SK-N-SH treated with all-trans-retinoic acid at 6 μM for 48 hours (cell line): ENCODE measurements around the gene FARP1.

ENCODE experiments used
- ESRRG ChIP-seq: fragments of 250-450 bp; sonication (Bioruptor Pico); IDR thresholded peaks from 2 replicates; pipeline ENCODE4 v1.6.1; 2021; ENCODE audit warnings: mild to moderate bottlenecking
- RARB ChIP-seq: fragments of 250-450 bp; sonication (Bioruptor Pico); IDR thresholded peaks from 2 replicates; pipeline ENCODE4 v1.8.0; 2021; ENCODE audit warnings: mild to moderate bottlenecking, moderate library complexity
- ZNF8 ChIP-seq: fragments of 450-650 bp; formaldehyde crosslinking; IDR thresholded peaks from 2 replicates; pipeline ENCODE4 v1.5.0; 2020; ENCODE audit warnings: mild to moderate bottlenecking, moderate library complexity
- TF ChIP-seq, protein P1 (sequence below): fragments of 250-450 bp; sonication (Bioruptor Pico); IDR thresholded peaks from 2 replicates; pipeline ENCODE4 v1.8.0; 2020; ENCODE audit warnings: mild to moderate bottlenecking, moderate library complexity, borderline replicate concordance
- TF ChIP-seq, protein P2 (sequence below): fragments of 250-450 bp; sonication (Bioruptor Pico); IDR thresholded peaks from 2 replicates; pipeline ENCODE4 v1.5.0; 2020; ENCODE audit warnings: mild to moderate bottlenecking, moderate library complexity

DNA sequence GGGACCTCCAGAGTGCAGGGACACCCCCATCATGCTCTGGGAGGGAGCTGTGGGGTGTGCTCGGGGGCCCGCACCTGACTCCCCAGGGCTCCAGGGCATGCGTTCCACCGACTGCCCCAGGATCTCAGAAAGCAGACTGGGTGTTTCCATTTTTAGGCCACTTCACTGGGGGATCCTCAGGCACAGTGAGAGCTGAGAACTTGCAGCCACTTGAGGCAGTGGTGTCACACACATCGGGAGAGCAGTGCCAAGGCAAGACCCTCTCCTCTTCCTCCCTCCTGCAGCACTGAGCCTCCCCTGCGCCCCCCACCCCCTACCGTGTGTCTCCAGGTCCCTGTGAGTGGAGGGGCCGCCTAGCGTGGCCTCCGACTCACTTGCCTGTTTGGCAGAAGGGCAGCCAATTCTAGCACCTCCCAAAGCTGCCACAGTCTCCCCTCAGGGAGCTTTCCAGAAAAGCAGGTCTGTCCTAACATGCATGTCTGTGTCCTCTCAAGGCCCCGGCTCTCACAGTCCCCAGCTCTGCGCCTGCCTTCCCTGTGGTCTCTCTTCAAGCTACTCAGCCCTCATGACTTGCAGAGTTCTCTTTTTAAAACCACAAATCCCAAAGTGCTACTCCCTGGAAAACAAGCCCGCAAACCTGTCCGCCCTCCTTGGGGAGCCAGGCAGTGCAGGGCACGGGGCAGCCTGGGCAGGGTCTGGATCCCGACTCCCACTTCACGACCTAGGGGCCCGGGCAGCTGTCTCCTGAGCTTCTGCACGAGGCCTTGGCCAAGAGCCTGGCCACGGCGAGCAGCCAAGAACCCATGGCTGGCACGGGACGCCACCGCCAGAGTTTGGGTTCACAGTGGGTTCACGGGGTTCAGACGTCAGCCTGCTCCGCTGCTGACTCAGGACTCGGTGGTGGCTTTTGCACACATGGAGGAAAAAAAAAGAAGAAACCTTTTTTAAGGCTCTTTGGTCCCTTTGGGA, 339.9 kb downstream of the FARP1 start:
- TF ChIP-seq, protein P1, sequence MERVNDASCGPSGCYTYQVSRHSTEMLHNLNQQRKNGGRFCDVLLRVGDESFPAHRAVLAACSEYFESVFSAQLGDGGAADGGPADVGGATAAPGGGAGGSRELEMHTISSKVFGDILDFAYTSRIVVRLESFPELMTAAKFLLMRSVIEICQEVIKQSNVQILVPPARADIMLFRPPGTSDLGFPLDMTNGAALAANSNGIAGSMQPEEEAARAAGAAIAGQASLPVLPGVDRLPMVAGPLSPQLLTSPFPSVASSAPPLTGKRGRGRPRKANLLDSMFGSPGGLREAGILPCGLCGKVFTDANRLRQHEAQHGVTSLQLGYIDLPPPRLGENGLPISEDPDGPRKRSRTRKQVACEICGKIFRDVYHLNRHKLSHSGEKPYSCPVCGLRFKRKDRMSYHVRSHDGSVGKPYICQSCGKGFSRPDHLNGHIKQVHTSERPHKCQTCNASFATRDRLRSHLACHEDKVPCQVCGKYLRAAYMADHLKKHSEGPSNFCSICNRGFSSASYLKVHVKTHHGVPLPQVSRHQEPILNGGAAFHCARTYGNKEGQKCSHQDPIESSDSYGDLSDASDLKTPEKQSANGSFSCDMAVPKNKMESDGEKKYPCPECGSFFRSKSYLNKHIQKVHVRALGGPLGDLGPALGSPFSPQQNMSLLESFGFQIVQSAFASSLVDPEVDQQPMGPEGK (CRISPR knock-in tag), result no peak
- no peak for TF ChIP-seq ZNF8
- TF ChIP-seq, protein P2, sequence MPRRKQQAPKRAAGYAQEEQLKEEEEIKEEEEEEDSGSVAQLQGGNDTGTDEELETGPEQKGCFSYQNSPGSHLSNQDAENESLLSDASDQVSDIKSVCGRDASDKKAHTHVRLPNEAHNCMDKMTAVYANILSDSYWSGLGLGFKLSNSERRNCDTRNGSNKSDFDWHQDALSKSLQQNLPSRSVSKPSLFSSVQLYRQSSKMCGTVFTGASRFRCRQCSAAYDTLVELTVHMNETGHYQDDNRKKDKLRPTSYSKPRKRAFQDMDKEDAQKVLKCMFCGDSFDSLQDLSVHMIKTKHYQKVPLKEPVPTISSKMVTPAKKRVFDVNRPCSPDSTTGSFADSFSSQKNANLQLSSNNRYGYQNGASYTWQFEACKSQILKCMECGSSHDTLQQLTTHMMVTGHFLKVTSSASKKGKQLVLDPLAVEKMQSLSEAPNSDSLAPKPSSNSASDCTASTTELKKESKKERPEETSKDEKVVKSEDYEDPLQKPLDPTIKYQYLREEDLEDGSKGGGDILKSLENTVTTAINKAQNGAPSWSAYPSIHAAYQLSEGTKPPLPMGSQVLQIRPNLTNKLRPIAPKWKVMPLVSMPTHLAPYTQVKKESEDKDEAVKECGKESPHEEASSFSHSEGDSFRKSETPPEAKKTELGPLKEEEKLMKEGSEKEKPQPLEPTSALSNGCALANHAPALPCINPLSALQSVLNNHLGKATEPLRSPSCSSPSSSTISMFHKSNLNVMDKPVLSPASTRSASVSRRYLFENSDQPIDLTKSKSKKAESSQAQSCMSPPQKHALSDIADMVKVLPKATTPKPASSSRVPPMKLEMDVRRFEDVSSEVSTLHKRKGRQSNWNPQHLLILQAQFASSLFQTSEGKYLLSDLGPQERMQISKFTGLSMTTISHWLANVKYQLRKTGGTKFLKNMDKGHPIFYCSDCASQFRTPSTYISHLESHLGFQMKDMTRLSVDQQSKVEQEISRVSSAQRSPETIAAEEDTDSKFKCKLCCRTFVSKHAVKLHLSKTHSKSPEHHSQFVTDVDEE (CRISPR knock-in tag), result no peak
- no peak for TF ChIP-seq RARB (CRISPR knock-in tag)
- no peak for TF ChIP-seq ESRRG (CRISPR knock-in tag)
